Parathyroid adenoma (tissue), 2 donors: ENCODE results near the gene DAAM2.

Experiments used
- H2AFZ ChIP-seq: fragments of 300-600 bp; sonication (generic); one replicate; pipeline ENCODE4 v1.7.0; 2017; ENCODE audit warnings: antibody characterized with exemption, mild to moderate bottlenecking
- H3K27ac ChIP-seq: fragments of 300-600 bp; sonication (generic); one replicate; pipeline ENCODE4 v1.7.0; 2017
- H3K27me3 ChIP-seq: fragments of 300-600 bp; sonication (generic); one replicate; pipeline ENCODE4 v1.7.0; 2017; ENCODE audit warnings: low read length; ENCODE audit not compliant: control insufficient read depth, insufficient read depth
- H3K36me3 ChIP-seq: fragments of 300-600 bp; sonication (generic); one replicate; pipeline ENCODE4 v1.7.0; 2017; ENCODE audit warnings: low read length; ENCODE audit not compliant: control insufficient read depth, insufficient read depth
- H3K4me1 ChIP-seq: fragments of 300-600 bp; sonication (generic); one replicate; pipeline ENCODE4 v1.7.0; 2017; ENCODE audit warnings: control low read depth
- H3K4me2 ChIP-seq: fragments of 300-600 bp; sonication (generic); one replicate; pipeline ENCODE4 v1.7.0; 2017; ENCODE audit warnings: low read length
- H3K4me3 ChIP-seq: fragments of 300-600 bp; sonication (generic); one replicate; pipeline ENCODE4 v1.7.0; 2017; ENCODE audit warnings: low read depth, low read length
- H3K79me2 ChIP-seq: fragments of 300-600 bp; sonication (generic); one replicate; pipeline ENCODE4 v1.7.0; 2017; ENCODE audit warnings: control low read depth
- H3K9ac ChIP-seq: fragments of 300-600 bp; sonication (generic); one replicate; pipeline ENCODE4 v1.7.0; 2017; ENCODE audit warnings: mild to moderate bottlenecking
- H3K9me3 ChIP-seq: fragments of 300-600 bp; sonication (generic); one replicate; pipeline ENCODE4 v1.7.0; 2017; ENCODE audit warnings: low read length; ENCODE audit not compliant: control insufficient read depth
- TF ChIP-seq, protein P1 (sequence below): fragments of 300-600 bp; sonication (generic); IDR thresholded peaks from one replicate; pipeline ENCODE4 v1.7.0; 2017; ENCODE audit warnings: antibody characterized with exemption, mild to moderate bottlenecking
- donor health status: primary hyperparathyroidism.

DAAM2 gene

DNA sequence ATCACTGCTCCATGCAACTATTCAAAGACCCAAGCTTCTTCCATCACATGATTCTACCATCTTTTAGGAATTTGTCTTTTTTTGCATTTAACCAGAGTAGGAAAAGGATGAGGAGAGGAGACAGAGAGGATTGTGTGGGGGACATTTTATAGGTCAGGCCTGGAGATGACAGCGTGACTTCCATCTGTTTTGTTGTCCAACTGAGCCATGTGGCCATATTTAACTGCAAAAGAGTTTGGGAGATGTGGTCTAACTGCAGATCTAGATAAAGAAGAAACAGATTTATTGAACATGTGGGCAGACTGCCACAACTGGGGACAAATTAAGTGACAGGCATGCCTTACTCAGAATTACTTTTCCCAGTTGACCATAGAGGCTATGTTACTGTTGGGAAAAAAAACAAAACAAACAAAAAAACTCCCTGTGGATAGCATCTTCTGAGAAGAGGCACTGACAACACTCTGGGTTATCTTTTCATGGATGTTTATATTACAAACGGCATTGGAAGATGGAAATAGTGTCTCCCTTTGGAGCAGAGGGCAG is 161.0 kb downstream of the DAAM2 start:
- H3K79me2 ChIP-seq, result no peaks in the 10 kb centered on the region
- peaks cover 5% of the 10 kb centered on the region for H3K4me1 ChIP-seq
- H3K27ac ChIP-seq, result no peak overlapping the region
- H2AFZ ChIP-seq, result no peak overlapping the region
- TF ChIP-seq, protein P1, sequence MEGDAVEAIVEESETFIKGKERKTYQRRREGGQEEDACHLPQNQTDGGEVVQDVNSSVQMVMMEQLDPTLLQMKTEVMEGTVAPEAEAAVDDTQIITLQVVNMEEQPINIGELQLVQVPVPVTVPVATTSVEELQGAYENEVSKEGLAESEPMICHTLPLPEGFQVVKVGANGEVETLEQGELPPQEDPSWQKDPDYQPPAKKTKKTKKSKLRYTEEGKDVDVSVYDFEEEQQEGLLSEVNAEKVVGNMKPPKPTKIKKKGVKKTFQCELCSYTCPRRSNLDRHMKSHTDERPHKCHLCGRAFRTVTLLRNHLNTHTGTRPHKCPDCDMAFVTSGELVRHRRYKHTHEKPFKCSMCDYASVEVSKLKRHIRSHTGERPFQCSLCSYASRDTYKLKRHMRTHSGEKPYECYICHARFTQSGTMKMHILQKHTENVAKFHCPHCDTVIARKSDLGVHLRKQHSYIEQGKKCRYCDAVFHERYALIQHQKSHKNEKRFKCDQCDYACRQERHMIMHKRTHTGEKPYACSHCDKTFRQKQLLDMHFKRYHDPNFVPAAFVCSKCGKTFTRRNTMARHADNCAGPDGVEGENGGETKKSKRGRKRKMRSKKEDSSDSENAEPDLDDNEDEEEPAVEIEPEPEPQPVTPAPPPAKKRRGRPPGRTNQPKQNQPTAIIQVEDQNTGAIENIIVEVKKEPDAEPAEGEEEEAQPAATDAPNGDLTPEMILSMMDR, result no peak
- no peak overlapping the region for H3K9ac ChIP-seq
- no peaks in the 10 kb centered on the region for H3K9me3 ChIP-seq
- no peak overlapping the region for H3K4me3 ChIP-seq
- H3K27me3 ChIP-seq, result no peaks in the 10 kb centered on the region
- no peak overlapping the region for H3K4me2 ChIP-seq
- H3K36me3 ChIP-seq, result no peaks in the 10 kb centered on the region
